C4-2B (cell line): ENCODE results near the gene TGM4.
A peak's percentile ranks its signal among the peaks of the same experiment; 100 is the strongest.

ENCODE experiments used
- ZFX ChIP-seq: fragments of 450-650 bp; IDR thresholded peaks from 2 replicates; pipeline ENCODE4 v1.6.1; 2017
- TF ChIP-seq, protein P1 (sequence below): fragments of 450-650 bp; conservative IDR thresholded peaks from 2 replicates; pipeline ENCODE4 v1.5.1; 2017; ENCODE audit warnings: mild to moderate bottlenecking

DNA sequence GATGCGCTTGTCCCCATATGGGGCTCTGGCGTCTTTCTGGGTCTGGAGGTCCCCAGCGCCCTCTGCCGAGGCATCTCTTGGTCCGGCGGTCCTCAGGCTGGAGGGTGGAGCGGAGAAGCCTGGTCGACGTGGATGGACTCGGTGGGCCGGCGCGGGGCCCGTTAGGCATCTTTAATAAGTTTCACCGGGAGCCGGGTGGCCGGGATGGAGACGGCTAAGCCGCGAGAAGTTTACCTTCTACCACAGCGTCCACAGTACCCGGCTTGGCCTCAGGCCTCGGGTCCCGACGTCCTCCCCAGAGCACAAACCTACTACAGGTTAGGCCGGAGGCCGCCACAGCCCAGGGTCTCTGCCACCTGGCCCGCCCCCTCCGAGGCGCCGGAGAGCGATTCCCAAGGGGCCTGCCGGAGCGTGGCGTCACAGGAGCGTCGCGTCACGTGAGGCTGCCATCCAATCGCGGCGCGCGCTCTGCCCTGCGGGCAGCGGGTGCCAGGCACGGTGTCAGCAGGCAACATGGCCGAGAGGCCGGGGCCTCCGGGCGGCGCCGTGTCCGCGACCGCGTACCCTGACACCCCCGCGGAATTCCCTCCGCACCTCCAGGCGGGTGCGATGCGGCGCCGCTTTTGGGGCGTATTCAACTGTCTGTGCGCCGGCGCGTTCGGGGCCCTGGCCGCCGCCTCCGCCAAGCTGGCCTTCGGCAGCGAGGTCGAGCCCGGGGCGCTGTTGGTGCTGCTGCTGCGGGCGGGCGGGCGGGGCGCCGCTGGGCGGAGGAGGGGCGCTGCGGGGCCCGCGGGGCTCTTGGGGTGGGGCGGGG, 12.8 kb upstream of the TGM4 start, which contains the start of gene TMEM42:
- TF ChIP-seq, protein P1, sequence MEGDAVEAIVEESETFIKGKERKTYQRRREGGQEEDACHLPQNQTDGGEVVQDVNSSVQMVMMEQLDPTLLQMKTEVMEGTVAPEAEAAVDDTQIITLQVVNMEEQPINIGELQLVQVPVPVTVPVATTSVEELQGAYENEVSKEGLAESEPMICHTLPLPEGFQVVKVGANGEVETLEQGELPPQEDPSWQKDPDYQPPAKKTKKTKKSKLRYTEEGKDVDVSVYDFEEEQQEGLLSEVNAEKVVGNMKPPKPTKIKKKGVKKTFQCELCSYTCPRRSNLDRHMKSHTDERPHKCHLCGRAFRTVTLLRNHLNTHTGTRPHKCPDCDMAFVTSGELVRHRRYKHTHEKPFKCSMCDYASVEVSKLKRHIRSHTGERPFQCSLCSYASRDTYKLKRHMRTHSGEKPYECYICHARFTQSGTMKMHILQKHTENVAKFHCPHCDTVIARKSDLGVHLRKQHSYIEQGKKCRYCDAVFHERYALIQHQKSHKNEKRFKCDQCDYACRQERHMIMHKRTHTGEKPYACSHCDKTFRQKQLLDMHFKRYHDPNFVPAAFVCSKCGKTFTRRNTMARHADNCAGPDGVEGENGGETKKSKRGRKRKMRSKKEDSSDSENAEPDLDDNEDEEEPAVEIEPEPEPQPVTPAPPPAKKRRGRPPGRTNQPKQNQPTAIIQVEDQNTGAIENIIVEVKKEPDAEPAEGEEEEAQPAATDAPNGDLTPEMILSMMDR, result peak; percentile 10; the same call in 1 of the 2 replicates
- TF ChIP-seq ZFX, result peak; percentile 73
